ENCODE results near the gene RIT2. TPM values are rescaled to one million over a fixed set of nuclear protein-coding genes. Genes with fewer than 3 reads are reported as not detected.

RIT2 gene
- total RNA-seq, 1 donor: not detected

- DNase-seq (ENCODE audit: low read depth): no peak
- TF ChIP-seq, protein P1, sequence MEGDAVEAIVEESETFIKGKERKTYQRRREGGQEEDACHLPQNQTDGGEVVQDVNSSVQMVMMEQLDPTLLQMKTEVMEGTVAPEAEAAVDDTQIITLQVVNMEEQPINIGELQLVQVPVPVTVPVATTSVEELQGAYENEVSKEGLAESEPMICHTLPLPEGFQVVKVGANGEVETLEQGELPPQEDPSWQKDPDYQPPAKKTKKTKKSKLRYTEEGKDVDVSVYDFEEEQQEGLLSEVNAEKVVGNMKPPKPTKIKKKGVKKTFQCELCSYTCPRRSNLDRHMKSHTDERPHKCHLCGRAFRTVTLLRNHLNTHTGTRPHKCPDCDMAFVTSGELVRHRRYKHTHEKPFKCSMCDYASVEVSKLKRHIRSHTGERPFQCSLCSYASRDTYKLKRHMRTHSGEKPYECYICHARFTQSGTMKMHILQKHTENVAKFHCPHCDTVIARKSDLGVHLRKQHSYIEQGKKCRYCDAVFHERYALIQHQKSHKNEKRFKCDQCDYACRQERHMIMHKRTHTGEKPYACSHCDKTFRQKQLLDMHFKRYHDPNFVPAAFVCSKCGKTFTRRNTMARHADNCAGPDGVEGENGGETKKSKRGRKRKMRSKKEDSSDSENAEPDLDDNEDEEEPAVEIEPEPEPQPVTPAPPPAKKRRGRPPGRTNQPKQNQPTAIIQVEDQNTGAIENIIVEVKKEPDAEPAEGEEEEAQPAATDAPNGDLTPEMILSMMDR (IDR thresholded peaks at IDR 0.05; ENCODE audit: insufficient read depth, low read length): no peak
- H3K4me3 ChIP-seq (ENCODE audit: low read depth, low read length): no peak overlapping the region
Measured at GRCh38 chr18:42977982-42978637, 137.4 kb downstream of the RIT2 start.

DNA sequence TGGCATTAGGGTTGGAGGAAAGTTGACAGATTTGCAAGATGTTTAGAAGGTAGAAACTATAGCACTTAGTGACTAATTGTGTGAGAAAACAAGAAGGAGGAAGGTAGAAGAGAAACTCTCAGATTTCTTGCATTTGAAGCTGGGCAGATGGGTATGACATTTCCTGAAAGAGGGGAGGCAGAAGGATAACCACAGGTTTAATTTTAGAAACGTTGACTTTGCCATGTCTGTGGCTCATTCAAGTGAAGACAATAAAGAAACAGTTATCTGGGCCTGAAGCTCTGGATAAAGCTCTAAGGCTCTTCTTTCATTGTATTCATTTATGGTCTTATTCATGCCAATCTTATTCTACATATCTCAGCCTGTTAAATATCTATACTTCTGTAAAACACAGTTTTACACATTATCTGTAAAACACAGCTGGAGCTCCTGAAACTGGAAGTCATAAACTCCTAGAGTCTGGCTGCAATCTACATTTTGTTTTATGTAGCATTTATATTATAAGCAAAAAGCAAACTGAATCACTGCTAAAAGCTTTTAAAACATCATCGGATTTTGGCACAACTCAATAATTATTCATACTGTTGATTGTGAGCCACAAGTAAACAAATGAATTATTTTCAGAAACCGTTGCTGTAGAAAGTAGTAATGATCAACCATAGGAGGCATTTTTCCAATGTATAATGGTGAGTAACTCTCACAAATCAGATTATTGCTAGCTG, 138.5 kb downstream of the RIT2 start:
- H3K4me3 ChIP-seq (ENCODE audit: low read depth, low read length): no peak overlapping the region
- no peak for DNase-seq (ENCODE audit: low read depth)
- TF ChIP-seq, protein P1 (IDR thresholded peaks at IDR 0.05; ENCODE audit: insufficient read depth, low read length): no peak

DNA sequence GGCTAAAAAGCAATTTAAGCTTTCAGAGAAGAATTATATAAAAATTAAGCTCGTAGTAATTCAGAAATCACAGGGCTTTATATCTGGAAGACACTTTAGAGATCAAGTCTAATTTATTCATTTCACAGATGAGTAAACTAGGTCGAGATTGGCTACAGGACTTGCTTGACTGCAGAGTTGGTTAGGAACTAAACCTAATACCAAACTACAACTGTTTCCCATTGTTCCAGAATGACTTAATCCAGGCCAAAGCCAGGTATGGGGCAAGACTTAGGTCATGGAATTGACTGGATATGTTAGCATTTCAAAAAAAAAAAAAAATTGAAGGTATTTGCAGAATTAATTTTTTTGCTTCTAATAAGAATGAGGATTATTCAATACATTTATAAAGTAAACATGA, 146.1 kb downstream of the RIT2 start:
- no peak overlapping the region for H3K4me3 ChIP-seq (ENCODE audit: low read depth, low read length)
- DNase-seq (ENCODE audit: low read depth): no peak
- TF ChIP-seq, protein P1 (IDR thresholded peaks at IDR 0.05; ENCODE audit: insufficient read depth, low read length): no peak

DNA sequence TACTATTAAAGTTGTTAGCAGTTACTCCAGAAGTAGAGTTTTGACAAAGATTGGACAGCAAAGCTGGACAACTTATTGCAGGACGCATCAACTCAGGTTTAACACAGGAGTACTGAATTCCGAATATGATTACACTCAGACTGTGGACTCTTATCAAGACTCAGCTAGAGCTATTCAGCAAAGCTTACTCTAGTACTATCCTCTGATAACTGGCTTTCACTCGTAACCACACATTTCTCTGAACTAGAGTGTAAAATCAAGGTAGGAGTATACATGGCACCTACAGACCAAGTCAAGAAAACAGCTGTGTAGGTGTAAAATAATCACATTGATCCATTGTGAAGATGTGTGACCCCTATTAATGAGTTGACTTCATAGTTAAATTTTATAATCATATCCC, 154.2 kb downstream of the RIT2 start:
- TF ChIP-seq, protein P1 (IDR thresholded peaks at IDR 0.05; ENCODE audit: insufficient read depth, low read length): no peak
- DNase-seq (ENCODE audit: low read depth): no peak
- no peak overlapping the region for H3K4me3 ChIP-seq (ENCODE audit: low read depth, low read length)

DNA sequence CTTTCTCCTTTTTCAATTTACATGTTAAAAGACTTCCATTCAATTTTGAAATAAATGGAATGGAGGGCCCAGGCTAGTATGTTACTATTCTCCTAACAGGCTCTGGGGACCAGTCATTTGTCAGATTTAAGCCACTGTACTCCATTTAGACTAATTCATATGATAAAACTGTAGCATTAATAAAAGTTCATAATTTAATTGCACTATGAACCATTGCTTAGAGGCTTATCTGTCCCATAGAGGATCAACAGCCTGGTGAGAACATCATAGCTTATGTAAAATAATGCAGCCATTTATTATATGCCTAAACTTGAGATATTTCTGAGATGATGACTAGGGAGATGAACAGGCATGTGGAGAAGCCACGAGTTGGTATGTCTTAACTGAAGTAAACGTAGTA, 156.0 kb downstream of the RIT2 start:
- DNase-seq (ENCODE audit: low read depth): no peak
- TF ChIP-seq, protein P1 (IDR thresholded peaks at IDR 0.05; ENCODE audit: insufficient read depth, low read length): no peak
- H3K4me3 ChIP-seq (ENCODE audit: low read depth, low read length): no peak overlapping the region

GRCh38 chr18:42958353-42958752, 157.1 kb downstream of the RIT2 start:
- DNase-seq (ENCODE audit: low read depth): no peak
- TF ChIP-seq, protein P1 (IDR thresholded peaks at IDR 0.05; ENCODE audit: insufficient read depth, low read length): no peak
- H3K4me3 ChIP-seq (ENCODE audit: low read depth, low read length): no peak overlapping the region
